ENCODE data around the gene NFATC1. TPM values are rescaled to one million over a fixed set of nuclear protein-coding genes. Genes with fewer than 3 reads are reported as not detected.

Gene NFATC1
- total RNA-seq, 4 donors from 2014 or later: 14.0 to 22.4 (median 15.0) TPM

GRCh38 chr18:79433431-79433830, 37.7 kb downstream of the NFATC1 start:
- intact Hi-C loops (cut with DNase I; ENCODE audit: low total_unique reads): no loop called here
- 89 to 96% methylated on average over 15 to 27 of the region's 27 CpGs for WGBS, 2 donors
- no peak for TF ChIP-seq POLR2A (IDR thresholded peaks at IDR 0.05)
- no peak for TF ChIP-seq CTCF (IDR thresholded peaks at IDR 0.05)
- no peak overlapping the region for H3K4me3 ChIP-seq (ENCODE audit: low read depth, poor library complexity, severe bottlenecking)
- no peak for DNase-seq (ENCODE audit: low spot score in 2 of 2)

GRCh38 chr18:79434607-79435401, 39.1 kb downstream of the NFATC1 start:
- 75 to 85% methylated on average over 31 of the region's 31 CpGs for WGBS, 2 donors
- DNase-seq (ENCODE audit: low spot score in 2 of 2): no peak
- no peak overlapping the region for H3K4me3 ChIP-seq (ENCODE audit: low read depth, poor library complexity, severe bottlenecking)
- intact Hi-C loops (cut with DNase I; ENCODE audit: low total_unique reads): no loop called here
- no peak for TF ChIP-seq POLR2A (IDR thresholded peaks at IDR 0.05)
- TF ChIP-seq CTCF (IDR thresholded peaks at IDR 0.05): no peak

- no peak for DNase-seq (ENCODE audit: low spot score in 2 of 2)
- intact Hi-C loops (cut with DNase I; ENCODE audit: low total_unique reads): no loop called here
- 96 to 98% methylated on average over 31 to 32 of the region's 37 CpGs for WGBS, 2 donors
- H3K4me3 ChIP-seq (ENCODE audit: low read depth, poor library complexity, severe bottlenecking): no peak overlapping the region
- TF ChIP-seq CTCF (IDR thresholded peaks at IDR 0.05) (no peak), POLR2A (IDR thresholded peaks at IDR 0.05) (no peak)
Observed at GRCh38 chr18:79436556-79437275, 41.0 kb downstream of the NFATC1 start.

GRCh38 chr18:79438089-79438897, 42.6 kb downstream of the NFATC1 start:
- H3K4me3 ChIP-seq (ENCODE audit: low read depth, poor library complexity, severe bottlenecking): no peak overlapping the region
- DNase-seq (ENCODE audit: low spot score in 2 of 2): no peak
- TF ChIP-seq CTCF (IDR thresholded peaks at IDR 0.05): no peak
- no peak for TF ChIP-seq POLR2A (IDR thresholded peaks at IDR 0.05)
- intact Hi-C loops (cut with DNase I; ENCODE audit: low total_unique reads): no loop called here
- 84 to 89% methylated on average over 36 of the region's 36 CpGs for WGBS, 2 donors

GRCh38 chr18:79438898-79439627, 43.3 kb downstream of the NFATC1 start:
- intact Hi-C loops (cut with DNase I; ENCODE audit: low total_unique reads): no loop called here
- no peak overlapping the region for H3K4me3 ChIP-seq (ENCODE audit: low read depth, poor library complexity, severe bottlenecking)
- TF ChIP-seq POLR2A (IDR thresholded peaks at IDR 0.05) (no peak), CTCF (IDR thresholded peaks at IDR 0.05) (no peak)
- WGBS, 2 donors: 72 to 82% methylated on average over 27 to 37 of the region's 37 CpGs
- no peak for DNase-seq (ENCODE audit: low spot score in 2 of 2)
